HG03432 (cell line): ENCODE measurements around the gene NAPSA.
"Not testable (repeated sequence)": the region's sequence is repeated elsewhere in the genome, so short reads cannot be mapped to it uniquely, and the experiment has no call there.

Source experiments
- ATAC-seq: cut with Tn5 transposase; IDR thresholded peaks from one replicate; pipeline ENCODE4 v1.9.1; 2021; ENCODE audit warnings: mild to moderate bottlenecking, moderate library complexity; ENCODE audit not compliant: unreplicated experiment

NAPSA gene

GRCh38 chr19:50365434-50366306, at the start of gene NAPSA:
Gene NAPSA (minus strand): TSS chr19:50365639. CDS start chr19:50365621, 18 bp downstream.
- no peak for ATAC-seq

DNA sequence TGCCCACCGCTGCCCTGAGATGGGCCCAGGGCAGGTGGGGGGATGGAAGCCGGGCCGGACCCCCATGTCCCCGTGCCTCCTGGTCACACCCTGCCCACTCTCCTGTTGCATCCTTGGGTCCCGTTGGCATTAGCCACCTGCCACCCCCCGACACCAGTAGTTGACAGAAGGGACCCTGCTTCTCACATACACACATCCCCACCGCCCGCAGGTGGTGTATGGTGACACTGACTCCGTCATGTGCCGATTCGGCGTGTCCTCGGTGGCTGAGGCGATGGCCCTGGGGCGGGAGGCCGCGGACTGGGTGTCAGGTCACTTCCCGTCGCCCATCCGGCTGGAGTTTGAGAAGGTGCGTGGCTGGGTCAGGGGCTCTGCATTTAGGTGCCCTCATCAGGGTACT, 48.1 kb upstream of the NAPSA start:
- ATAC-seq: no peak

DNA sequence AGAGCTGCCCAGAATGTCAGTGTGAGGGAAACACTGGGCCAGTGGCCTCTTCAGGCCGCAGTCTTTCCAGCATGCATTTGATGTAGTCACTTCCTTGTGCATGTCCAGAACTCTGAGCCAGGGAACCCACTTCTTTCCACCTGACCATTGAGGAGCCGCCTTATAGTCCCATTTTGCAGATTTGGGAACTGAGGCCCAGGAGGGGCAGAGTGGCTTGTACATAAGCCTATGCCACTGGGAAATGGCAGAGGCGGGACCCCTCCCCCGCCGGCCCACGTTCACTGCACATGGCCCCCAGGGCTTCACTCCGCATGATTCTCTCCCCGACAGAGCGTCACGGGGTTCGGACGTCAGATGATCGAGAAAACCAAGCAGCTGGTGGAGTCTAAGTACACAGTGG, 47.7 kb upstream of the NAPSA start:
- ATAC-seq: no peak

- ATAC-seq: no peak
These were observed 47.0 kb upstream of the NAPSA start for GRCh38 chr19:50412419-50412818.

DNA sequence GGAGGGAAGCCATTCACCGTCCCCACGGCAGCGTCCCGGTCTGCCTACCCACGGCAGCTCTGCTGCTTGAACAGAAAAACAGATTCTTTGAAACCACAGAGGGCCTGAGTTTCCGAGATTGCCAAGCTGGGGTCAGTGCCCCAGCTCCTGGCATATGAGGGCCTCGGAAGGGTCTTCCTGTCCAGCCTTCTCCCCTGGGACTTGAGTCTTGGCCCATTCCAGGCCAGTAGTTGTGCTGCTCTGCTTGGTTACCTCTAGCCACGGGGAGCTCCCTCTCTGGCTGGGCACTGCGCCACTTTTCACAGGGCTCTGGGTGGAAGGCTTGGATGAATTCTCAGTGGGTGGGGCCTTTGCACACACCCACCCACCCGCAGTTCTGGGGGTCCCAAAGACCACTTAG, 44.7 kb upstream of the NAPSA start:
- ATAC-seq: no peak

DNA sequence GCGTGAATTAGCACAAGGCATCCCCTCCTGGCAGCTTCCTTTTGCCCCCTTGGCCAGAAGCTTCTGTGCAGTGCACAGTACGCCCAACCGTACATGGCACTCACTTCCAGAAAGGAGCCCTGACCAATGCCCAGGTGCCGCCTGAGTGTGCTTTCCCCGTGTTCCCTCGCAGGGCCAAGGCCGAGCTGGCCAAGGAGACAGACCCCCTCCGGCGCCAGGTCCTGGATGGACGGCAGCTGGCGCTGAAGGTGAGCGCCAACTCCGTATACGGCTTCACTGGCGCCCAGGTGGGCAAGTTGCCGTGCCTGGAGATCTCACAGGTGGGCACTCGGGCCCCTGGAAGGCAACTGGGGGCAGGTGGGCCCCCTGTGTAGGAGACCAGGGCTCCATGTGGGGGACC, 43.9 kb upstream of the NAPSA start:
- no peak for ATAC-seq

GRCh38 chr19:50406829-50407228, 41.4 kb upstream of the NAPSA start:
- ATAC-seq: no peak

DNA sequence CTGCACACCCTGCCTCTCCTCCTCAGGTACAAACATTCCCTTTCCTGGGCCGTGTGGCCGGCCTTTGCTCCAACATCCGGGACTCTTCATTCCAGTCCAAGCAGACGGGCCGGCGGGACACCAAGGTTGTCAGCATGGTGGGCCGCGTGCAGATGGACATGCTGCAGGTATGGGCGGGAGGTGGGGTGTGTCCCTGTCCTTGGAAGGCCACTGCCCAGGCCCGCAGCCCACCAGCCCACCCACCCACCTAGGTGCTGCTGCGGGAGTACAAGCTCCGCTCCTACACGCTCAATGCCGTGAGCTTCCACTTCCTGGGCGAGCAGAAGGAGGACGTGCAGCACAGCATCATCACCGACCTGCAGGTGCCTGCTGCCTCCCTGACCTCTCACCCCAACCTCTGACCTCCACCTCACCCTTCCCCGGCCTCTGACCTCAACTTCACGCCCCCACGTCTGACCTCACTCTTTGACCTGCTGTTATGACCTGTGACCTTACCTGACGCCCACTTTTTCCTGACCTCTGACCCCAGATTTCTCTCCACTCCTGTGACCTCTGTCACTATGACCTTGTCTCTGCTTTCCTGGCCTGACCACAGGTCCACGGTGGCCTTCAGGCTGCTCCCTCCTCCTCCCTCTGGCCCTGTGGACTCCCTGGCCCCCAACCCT, 40.8 kb upstream of the NAPSA start:
- no peak for ATAC-seq

GRCh38 chr19:50402544-50403301, 37.3 kb upstream of the NAPSA start:
- ATAC-seq: no peak

DNA sequence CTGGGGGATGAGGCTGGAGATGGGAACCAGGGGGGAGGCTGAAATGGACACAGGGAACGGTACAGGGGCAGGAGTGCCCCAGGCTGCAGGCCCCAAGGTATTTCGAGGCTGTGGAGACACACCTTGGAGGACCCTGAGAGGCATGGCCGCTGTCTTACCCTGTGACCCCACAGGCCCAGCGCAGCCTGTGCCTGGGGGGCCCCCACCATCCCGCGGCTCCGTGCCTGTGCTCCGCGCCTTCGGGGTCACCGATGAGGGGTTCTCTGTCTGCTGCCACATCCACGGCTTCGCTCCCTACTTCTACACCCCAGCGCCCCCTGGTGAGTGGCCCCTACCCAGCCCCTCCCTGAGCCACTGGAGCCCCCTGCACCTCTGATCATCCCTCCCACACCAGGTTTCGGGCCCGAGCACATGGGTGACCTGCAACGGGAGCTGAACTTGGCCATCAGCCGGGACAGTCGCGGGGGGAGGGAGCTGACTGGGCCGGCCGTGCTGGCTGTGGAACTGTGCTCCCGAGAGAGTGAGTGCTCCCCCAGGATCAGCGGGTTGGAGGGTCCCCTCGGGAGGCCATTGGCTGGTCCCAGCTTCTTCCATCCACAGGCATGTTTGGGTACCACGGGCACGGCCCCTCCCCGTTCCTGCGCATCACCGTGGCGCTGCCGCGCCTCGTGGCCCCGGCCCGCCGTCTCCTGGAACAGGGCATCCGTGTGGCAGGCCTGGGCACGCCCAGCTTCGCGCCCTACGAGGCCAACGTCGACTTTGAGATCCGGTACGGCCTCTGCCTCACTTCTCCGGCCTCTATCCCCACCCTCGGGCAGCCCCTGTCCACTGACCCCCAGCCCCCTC, 36.4 kb upstream of the NAPSA start:
- ATAC-seq: no peak

GRCh38 chr19:50399368-50399745, 33.9 kb upstream of the NAPSA start:
- ATAC-seq: no peak

- ATAC-seq: no peak
These were observed 33.4 kb upstream of the NAPSA start for GRCh38 chr19:50398675-50399367.

DNA sequence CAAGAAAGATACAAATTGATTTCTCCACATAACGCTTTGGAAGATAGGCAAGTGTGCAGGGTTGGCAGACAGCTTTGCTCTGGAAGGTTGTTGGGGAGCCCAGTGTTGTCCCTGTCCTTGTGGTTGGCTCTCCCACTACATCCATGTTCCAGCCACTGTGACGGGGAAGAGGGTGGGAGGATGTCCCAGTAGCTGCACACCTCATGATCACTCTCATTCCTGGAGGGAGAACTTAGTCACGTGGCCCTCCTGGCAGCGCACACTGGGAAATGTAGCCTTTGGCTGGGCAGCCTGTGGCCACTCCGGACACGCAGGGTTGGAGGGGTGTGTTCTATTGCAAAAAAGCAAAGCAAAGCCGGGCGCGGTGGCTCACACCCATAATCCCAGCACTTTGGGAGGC, 28.6 kb upstream of the NAPSA start:
- no peak for ATAC-seq

DNA sequence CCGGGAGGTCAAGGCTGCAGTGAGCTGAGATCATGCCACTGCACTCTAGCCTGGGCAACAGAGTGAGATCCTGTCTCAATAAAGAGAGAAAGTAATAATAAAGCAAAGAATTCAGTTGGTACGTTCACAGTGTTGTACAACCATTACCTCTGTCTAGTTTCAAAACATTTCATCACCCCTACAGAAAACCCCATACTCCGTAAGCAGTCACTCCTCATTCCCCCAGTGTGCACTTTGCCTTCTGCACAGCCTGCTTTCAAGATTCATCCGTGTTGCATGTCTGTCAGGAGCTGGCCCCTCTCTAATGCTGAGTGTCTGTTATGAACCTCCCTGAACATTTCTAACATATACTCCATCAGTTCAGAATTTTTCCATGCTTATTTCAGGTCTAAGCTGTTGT, 28.1 kb upstream of the NAPSA start:
- no peak for ATAC-seq

DNA sequence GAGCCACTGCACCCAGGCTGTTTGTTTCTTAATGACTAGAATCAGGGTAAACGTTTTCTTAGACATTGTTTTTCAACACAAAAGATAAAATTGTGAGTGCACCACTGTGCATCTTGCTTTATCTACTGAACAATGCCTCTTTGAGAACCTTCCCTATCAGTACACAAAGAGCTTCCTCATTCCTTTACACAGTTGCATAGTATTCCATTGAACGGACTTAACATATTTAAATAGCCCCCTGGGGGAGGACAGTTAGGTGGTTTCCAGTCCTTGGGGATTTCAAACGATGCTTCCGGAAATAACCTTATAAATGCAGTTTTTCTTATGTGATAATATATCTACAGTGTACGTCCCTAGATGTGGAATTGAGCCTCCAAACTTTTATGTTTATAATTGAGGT, 27.3 kb upstream of the NAPSA start:
- no peak for ATAC-seq

DNA sequence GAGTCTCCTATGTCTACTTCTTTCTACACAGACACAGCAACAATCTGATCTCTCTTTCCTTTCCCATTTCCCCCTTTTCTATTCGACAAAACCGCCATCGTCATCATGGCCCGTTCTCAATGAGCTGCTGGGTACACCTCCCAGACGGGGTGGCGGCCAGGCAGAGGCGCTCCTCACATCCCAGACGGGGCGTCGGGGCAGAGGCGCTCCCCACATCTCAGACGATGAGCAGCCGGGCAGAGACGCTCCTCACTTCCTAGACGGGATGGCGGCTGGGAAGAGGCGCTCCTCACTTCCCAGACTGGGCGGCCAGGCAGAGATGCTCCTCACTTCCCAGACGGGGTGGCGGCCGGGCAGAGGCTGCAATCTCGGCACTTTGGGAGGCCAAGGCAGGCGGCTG, 25.5 kb upstream of the NAPSA start:
- not testable (repeated sequence) for ATAC-seq

DNA sequence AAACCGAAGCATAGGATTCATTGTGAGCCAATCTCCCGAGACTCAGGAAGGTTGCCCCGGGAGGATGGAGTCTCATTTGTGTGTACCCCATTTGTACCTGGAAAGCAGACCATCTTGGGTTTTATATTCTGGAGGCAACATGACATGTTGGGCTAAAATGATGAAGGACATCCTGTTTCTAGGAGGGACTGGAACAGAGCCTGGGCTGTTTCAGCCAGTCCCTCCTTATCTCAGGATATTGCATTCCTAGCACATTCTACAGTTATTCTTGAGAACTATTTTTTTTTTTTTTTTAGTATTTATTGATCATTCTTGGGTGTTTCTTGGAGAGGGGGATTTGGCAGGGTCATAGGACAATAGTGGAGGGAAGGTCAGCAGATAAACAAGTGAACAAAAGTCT, 24.9 kb upstream of the NAPSA start:
- not testable (repeated sequence) for ATAC-seq

- ATAC-seq: no peak
These were observed 22.4 kb upstream of the NAPSA start for GRCh38 chr19:50387868-50388245.

DNA sequence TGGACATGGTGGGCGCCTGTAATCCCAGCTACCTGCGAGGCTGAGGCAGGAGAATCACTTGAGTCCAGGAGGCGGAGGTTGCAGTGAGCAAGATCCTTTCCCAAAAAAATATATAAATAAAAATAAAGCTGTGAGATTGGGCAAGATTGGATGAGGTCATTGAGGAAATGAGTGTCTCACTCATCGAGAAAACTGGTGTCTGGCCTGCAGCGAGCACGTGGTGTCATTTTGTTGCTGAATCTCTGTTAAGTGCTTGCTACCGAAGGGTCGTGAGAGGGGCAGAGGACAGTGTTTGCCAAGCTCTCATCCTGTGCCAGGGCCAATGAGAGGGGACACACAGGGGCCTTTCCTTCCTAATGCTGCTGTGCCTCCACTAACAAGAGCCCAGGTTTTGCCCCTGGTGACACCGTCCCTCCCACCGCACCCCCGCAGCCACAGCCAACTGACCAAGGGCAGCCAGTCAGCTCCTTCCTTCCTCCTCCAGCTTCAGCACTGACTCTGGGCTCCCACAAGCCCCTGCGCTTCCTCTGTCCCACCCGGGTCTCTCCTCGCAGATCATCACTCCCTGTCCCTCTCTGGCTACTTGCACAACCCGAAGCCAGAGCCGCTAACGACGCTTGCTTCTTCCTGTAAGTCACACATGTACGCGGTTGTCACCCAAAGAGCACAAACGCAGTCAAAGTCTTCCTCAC, 21.9 kb upstream of the NAPSA start:
- ATAC-seq: no peak
